Measurements from ENCODE around the gene CCDC200.
"Not testable (repeated sequence)": the region's sequence is repeated elsewhere in the genome, so short reads cannot be mapped to it uniquely, and the experiment has no call there.

The CCDC200 gene

GRCh38 chr17:43228020-43228782 is at the start of gene CCDC200:
CCDC200 (minus strand) TSS chr17:43228623; CDS start chr17:43228554, 69 bp downstream.
- DNase-seq: not testable (repeated sequence)

- DNase-seq: not testable (repeated sequence)
Measured at GRCh38 chr17:43272914-43273313, 44.5 kb upstream of the CCDC200 start.

GRCh38 chr17:43272483-43272882 is 44.1 kb upstream of the CCDC200 start:
- not testable (repeated sequence) for DNase-seq

GRCh38 chr17:43270552-43271504 is 42.4 kb upstream of the CCDC200 start:
- not testable (repeated sequence) for DNase-seq

GRCh38 chr17:43246456-43246855 is 18.0 kb upstream of the CCDC200 start:
- DNase-seq: not testable (repeated sequence)

- not testable (repeated sequence) for DNase-seq
Measured at GRCh38 chr17:43240596-43241352, 12.4 kb upstream of the CCDC200 start.

- not testable (repeated sequence) for DNase-seq
Measured at GRCh38 chr17:43239597-43239996, 11.2 kb upstream of the CCDC200 start.

GRCh38 chr17:43233877-43234276 is 5.5 kb upstream of the CCDC200 start, which contains the start of gene RNU2-1:
RNU2-1 (minus strand) TSS chr17:43233977.
- not testable (repeated sequence) for DNase-seq

GRCh38 chr17:43233263-43233662 is 4.8 kb upstream of the CCDC200 start:
- DNase-seq: not testable (repeated sequence)

GRCh38 chr17:43232021-43232699 is 3.7 kb upstream of the CCDC200 start:
- DNase-seq: not testable (repeated sequence)

GRCh38 chr17:43231205-43232020 is 3.0 kb upstream of the CCDC200 start:
- not testable (repeated sequence) for DNase-seq

GRCh38 chr17:43226393-43226792 is 2.0 kb downstream of the CCDC200 start:
- DNase-seq: no peak

- DNase-seq: no peak
Measured at GRCh38 chr17:43224146-43224705, 4.2 kb downstream of the CCDC200 start.

GRCh38 chr17:43220511-43221125 is 7.8 kb downstream of the CCDC200 start:
- no peak for DNase-seq

GRCh38 chr17:43219746-43220380 is 8.6 kb downstream of the CCDC200 start:
- no peak for DNase-seq

GRCh38 chr17:43219001-43219400 is 9.4 kb downstream of the CCDC200 start:
- DNase-seq: no peak

- no peak for DNase-seq
Measured at GRCh38 chr17:43217614-43218087, 10.8 kb downstream of the CCDC200 start.

- no peak for DNase-seq
Measured at GRCh38 chr17:43216762-43217613, 11.4 kb downstream of the CCDC200 start.

GRCh38 chr17:43216369-43216761 is 12.1 kb downstream of the CCDC200 start:
- no peak for DNase-seq
